NCI-H510A (cell line): ENCODE data around the gene GPC5.

ENCODE experiments used
- DNase-seq: peaks from one replicate; lab custom pipeline; 2025; lab: John Stamatoyannopoulos, UW

GPC5 gene

GRCh38 chr13:92365904-92366303, 967.5 kb downstream of the GPC5 start:
- DNase-seq = no peak

- no peak for DNase-seq
Observed at GRCh38 chr13:92377396-92377795, 979.0 kb downstream of the GPC5 start.

DNA sequence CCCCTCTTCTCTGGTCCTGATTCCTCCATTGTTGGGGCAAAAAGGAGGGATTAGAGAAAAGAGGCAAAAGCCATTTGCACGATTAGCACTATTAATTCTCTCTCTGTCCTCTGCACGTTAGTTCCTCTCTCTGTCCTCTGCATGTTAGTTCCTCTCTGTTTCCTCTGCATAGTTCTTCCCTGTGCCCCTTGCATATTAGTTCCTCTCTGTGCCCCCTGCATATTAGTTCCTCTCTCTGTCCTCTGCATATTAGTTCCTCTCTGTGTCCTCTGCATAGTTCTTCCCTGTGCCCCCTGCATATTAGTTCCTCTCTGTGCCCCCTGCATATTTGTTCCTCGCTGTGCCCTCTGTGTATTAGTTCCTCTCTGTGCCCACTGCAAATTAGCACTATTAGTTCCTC, 981.0 kb downstream of the GPC5 start:
- no peak for DNase-seq

- no peak for DNase-seq
Observed at GRCh38 chr13:92384410-92384809, 986.0 kb downstream of the GPC5 start.

- no peak for DNase-seq
Observed at GRCh38 chr13:92387245-92387644, 988.8 kb downstream of the GPC5 start.

DNA sequence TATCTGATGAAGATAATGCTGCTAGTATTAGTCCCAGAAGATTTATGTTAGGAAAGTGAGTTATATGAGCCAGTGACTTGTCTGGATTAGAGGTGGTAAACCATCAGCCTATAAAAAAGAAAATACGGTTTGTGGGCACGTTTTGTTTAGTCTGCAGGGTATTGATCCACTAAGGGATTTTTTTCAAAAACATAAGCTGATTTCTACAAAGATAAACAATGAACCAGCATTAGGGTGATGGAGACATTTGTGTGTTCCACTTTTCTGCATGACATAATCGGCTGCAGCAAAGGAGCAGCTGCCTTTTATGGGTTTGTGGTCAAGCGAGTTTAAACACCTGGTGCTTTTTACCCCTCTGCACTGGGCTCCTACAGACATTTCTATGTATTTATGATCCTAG, 991.8 kb downstream of the GPC5 start:
- peak; percentile 81 for DNase-seq

DNA sequence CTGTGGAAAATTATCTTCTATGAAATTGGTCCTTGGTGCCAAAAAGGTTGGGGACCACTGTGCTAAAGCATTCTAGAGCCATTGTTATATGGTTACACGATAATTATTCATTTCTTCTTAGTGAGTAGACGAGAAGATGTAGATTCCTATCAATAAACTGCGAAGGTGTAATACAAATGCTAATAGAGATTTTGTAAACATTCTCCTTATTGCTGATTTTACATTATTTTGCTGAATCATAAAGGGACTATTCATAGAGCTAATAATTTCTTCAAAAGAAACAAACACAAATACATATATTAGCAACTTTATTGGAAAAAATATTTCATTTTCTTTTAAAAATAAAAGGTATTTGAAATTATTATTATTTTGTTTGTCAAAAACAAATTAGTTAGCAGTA, 1005.2 kb downstream of the GPC5 start:
- no peak for DNase-seq

DNA sequence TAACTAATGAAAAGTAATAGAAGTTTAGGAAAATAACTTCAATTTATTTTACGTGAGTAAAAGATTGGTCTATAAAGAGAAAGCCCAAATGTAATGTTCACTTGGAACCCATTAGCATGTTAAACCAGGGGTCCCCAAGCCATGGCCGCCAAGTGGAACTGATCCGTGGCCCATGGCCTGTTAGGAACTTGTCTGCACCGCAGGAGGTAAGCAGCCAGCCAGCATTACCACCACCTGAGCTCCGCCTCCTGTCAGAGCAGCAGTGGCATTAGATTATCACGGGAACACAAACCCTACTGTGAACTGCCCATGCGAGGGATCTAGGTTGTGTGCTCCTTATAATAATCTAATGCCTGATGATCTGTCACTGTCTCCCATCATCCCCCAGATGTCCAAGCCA, 1009.4 kb downstream of the GPC5 start:
- DNase-seq = no peak

DNA sequence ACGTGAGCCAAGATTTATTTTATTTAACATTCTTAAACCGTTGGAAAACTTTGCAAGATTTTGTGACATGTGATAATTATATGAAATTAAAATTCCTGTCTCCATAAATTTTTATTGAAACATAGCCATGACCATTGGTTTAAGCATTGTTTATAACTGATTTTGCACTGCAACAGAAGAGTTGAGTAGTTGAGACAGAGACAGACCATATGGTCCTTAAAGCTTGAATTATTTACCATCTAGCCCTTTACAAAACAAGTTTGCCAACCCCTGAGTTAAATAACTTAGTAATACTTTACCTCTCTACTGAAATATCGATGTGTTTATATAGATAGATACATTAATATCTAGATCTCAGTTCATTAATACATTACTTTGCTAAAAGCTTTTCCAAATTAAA, 1014.1 kb downstream of the GPC5 start:
- no peak for DNase-seq

DNA sequence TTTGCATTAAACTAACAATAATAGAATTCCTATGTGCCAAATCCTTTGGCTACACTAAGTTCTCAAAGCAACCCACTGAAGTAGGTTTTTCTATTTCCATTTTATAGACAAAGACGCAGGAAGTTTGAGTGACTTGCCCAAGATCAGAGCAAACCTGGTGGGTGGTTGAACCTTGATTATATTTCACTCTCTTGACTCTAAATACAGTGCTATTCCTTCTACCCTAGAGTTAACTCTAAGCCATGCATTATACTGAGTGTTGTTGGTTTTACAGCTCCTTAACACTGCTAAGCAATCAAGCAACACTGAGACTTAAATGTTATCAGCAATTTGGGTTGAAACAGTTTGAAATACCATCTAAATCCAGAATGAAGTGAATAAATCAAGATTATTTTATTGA, 1014.6 kb downstream of the GPC5 start:
- DNase-seq = no peak

GRCh38 chr13:92413452-92413851, 1015.0 kb downstream of the GPC5 start:
- no peak for DNase-seq

DNA sequence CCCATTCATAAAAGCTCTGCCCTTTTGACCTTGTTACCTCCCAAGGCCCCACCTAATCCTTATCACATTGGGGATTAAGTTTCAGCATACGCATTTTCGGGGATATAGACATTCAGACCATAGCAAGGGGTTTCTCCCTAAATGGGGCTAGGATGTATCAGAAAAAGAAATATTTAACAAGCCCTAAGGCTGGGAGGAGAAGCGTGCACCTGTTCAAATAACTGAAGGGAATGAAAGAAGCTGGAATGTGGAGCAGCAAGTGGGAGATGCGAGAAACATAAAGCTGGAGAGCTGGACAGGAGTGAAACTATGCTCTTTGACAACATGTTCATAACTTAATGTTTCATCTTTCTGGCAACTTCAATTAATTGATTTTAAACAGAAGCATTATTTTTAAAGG, 1016.4 kb downstream of the GPC5 start:
- no peak for DNase-seq

GRCh38 chr13:92415781-92416180, 1017.4 kb downstream of the GPC5 start:
- no peak for DNase-seq

- DNase-seq = no peak
Observed at GRCh38 chr13:92418818-92419412, 1020.5 kb downstream of the GPC5 start.

DNA sequence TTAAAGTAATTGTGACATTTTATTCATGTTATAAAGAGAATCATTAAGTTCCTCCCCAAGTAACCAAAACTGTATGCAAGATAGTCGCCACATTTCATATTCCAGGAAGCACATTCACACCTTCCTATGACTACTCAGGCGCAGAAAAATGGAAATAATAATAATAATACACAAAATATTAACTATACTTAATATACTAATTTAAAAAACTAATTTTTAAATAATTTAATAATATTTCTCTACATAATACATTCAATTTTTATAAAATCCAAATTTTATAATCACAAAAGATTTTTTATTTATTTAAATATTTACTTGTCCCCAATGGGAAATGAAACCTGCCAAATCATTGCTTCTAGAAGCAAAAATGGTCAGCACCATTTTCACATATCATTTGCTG, 1030.8 kb downstream of the GPC5 start:
- no peak for DNase-seq

GRCh38 chr13:92433386-92433785, 1035.0 kb downstream of the GPC5 start:
- no peak for DNase-seq

DNA sequence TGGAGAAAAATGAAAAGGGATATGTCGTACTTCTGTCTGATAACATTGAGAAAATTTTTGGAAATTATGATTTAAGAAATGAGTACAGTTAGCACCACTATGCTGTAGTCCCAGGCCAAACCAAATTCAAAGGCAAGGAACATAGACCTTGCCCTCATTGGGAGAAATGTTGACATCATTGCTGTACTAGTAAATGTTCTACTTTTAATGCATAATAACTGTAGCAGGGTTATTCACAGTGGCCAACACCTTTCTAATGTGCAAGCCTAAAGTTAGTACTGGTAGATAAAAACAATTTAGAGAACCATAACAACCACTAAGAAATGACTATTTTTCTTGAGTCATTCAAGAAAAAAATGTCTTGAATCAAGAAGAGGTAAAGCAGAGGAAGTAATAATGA, 1035.5 kb downstream of the GPC5 start:
- DNase-seq = no peak

DNA sequence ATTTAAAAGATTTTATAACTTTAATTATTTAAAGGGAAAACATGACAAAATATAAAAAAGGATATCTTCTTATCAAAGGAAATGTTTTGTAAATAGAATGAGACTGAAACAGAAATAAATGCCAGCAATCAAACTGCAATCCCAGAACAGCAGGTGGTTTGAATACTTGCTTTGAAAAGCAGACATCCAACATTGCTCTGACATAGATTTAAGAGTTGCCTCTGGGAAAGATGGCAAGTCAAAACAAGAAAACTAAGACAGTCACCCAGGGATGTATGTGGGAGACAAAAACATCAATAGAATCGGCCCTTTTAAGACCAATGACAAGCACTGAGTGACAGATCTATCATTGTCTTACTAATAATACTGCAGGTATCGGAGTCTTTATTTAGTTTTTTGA, 1038.5 kb downstream of the GPC5 start:
- DNase-seq = no peak

- DNase-seq = no peak
Observed at GRCh38 chr13:92444244-92444643, 1045.8 kb downstream of the GPC5 start.

DNA sequence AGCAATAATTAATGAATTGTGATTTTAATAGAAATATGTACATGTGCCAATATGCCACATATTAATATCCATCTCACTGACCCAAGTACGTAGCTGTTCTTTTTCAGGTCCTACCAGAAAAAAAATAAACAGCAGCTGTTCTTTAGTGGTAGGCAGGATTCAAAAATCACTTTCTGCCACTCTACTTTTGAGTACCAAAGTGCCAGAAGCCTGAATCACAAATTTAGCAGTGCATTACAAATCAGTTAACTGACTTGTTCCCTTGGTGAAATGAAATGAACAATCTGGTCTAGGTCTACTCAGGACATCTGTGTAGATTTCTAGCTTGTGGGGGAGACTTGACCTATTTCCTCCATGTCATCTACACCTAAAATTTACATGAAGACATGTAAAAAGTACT, 1052.6 kb downstream of the GPC5 start:
- no peak for DNase-seq

GRCh38 chr13:92452840-92453239, 1054.4 kb downstream of the GPC5 start:
- DNase-seq = no peak

GRCh38 chr13:92459306-92459705, 1060.9 kb downstream of the GPC5 start:
- DNase-seq = no peak

GRCh38 chr13:92460479-92460878, 1062.1 kb downstream of the GPC5 start:
- no peak for DNase-seq

DNA sequence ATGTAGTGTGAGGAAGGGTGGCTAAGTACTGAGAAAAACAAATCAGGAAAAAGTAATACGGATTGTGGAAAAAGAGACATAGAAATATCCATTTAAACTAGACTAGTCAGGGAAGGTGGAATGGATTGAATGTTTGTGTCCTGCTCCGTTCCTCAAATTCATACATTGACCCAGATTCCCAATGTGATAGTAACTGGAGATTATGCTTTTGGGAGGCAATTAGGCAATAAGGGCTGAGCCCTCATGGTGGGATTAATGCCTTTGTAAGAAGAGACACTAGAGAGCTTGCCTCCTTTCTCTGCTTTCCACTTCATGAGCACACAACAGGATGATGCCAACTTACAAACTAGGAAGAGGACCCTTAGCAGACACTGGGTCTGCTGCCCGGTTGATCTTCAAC, 1063.0 kb downstream of the GPC5 start:
- no peak for DNase-seq

- DNase-seq = no peak
Observed at GRCh38 chr13:92461831-92462230, 1063.4 kb downstream of the GPC5 start.
